Parathyroid adenoma (tissue), 2 donors: Measurements from ENCODE around the gene ENPP6.

ENCODE experiments used
- H2AFZ ChIP-seq: fragments of 300-600 bp; sonication (generic); one replicate; pipeline ENCODE4 v1.7.0; 2017; ENCODE audit warnings: antibody characterized with exemption, mild to moderate bottlenecking
- H3K27ac ChIP-seq: fragments of 300-600 bp; sonication (generic); one replicate; pipeline ENCODE4 v1.7.0; 2017
- H3K27me3 ChIP-seq: fragments of 300-600 bp; sonication (generic); one replicate; pipeline ENCODE4 v1.7.0; 2017; ENCODE audit warnings: low read length; ENCODE audit not compliant: control insufficient read depth, insufficient read depth
- H3K36me3 ChIP-seq: fragments of 300-600 bp; sonication (generic); one replicate; pipeline ENCODE4 v1.7.0; 2017; ENCODE audit warnings: low read length; ENCODE audit not compliant: control insufficient read depth, insufficient read depth
- H3K4me1 ChIP-seq: fragments of 300-600 bp; sonication (generic); one replicate; pipeline ENCODE4 v1.7.0; 2017; ENCODE audit warnings: control low read depth
- H3K4me2 ChIP-seq: fragments of 300-600 bp; sonication (generic); one replicate; pipeline ENCODE4 v1.7.0; 2017; ENCODE audit warnings: low read length
- H3K4me3 ChIP-seq: fragments of 300-600 bp; sonication (generic); one replicate; pipeline ENCODE4 v1.7.0; 2017; ENCODE audit warnings: low read depth, low read length
- H3K79me2 ChIP-seq: fragments of 300-600 bp; sonication (generic); one replicate; pipeline ENCODE4 v1.7.0; 2017; ENCODE audit warnings: control low read depth
- H3K9ac ChIP-seq: fragments of 300-600 bp; sonication (generic); one replicate; pipeline ENCODE4 v1.7.0; 2017; ENCODE audit warnings: mild to moderate bottlenecking
- H3K9me3 ChIP-seq: fragments of 300-600 bp; sonication (generic); one replicate; pipeline ENCODE4 v1.7.0; 2017; ENCODE audit warnings: low read length; ENCODE audit not compliant: control insufficient read depth
- TF ChIP-seq, protein P1 (sequence below): fragments of 300-600 bp; sonication (generic); IDR thresholded peaks from one replicate; pipeline ENCODE4 v1.7.0; 2017; ENCODE audit warnings: antibody characterized with exemption, mild to moderate bottlenecking
- donor health status: primary hyperparathyroidism.

Gene ENPP6

DNA sequence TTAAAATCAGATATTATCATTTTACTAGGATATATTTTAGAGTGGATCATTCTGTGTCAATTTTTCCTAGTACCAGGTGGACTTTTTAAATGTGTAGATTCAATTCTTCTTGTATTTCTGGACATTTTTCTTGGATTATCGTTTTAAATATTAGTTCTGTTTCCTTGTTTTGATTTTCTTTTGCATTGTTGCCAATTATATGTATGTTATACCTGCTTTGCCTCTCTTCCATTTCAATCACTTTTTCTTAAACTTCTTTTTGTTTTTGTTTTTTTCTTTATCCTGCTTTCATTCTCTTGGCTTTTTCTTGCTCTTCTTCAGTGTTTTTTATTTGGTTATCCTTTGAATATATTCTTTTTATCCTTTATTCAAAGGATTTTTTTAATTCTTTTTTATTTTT, 171.5 kb downstream of the ENPP6 start:
- H3K4me3 ChIP-seq, result no peak overlapping the region
- no peak overlapping the region for H2AFZ ChIP-seq
- H3K9ac ChIP-seq, result no peak overlapping the region
- no peaks in the 10 kb centered on the region for H3K4me1 ChIP-seq
- no peaks in the 10 kb centered on the region for H3K36me3 ChIP-seq
- H3K79me2 ChIP-seq, result no peaks in the 10 kb centered on the region
- H3K4me2 ChIP-seq, result no peak overlapping the region
- TF ChIP-seq, protein P1, sequence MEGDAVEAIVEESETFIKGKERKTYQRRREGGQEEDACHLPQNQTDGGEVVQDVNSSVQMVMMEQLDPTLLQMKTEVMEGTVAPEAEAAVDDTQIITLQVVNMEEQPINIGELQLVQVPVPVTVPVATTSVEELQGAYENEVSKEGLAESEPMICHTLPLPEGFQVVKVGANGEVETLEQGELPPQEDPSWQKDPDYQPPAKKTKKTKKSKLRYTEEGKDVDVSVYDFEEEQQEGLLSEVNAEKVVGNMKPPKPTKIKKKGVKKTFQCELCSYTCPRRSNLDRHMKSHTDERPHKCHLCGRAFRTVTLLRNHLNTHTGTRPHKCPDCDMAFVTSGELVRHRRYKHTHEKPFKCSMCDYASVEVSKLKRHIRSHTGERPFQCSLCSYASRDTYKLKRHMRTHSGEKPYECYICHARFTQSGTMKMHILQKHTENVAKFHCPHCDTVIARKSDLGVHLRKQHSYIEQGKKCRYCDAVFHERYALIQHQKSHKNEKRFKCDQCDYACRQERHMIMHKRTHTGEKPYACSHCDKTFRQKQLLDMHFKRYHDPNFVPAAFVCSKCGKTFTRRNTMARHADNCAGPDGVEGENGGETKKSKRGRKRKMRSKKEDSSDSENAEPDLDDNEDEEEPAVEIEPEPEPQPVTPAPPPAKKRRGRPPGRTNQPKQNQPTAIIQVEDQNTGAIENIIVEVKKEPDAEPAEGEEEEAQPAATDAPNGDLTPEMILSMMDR, result no peak
- peaks cover 5% of the 10 kb centered on the region for H3K9me3 ChIP-seq
- no peak overlapping the region for H3K27ac ChIP-seq
- no peaks in the 10 kb centered on the region for H3K27me3 ChIP-seq

DNA sequence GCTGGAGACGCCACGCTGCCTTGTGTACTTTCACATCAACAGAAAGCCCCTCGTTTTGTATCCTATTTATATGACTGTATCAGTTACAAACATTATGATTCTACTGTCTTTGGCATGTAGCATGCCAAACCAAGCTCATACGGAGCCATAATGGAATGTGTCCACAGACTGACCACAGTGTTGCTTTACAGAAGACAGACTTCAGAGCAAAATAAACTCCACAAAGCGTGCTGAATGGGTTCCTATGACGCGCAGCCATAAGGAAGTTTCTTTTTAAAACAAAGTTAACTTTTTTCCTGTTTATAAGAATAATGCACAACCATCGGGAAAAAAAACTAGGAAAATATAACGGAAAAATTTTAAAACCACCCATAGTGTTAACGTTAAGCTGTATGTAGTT, 176.5 kb downstream of the ENPP6 start:
- H3K4me3 ChIP-seq, result no peak overlapping the region
- no peak overlapping the region for H3K4me2 ChIP-seq
- TF ChIP-seq, protein P1, result no peak
- H3K36me3 ChIP-seq, result no peaks in the 10 kb centered on the region
- H3K4me1 ChIP-seq, result no peaks in the 10 kb centered on the region
- peaks cover 5% of the 10 kb centered on the region for H3K9me3 ChIP-seq
- no peak overlapping the region for H3K9ac ChIP-seq
- H3K27ac ChIP-seq, result no peak overlapping the region
- no peak overlapping the region for H2AFZ ChIP-seq
- no peaks in the 10 kb centered on the region for H3K27me3 ChIP-seq
- H3K79me2 ChIP-seq, result no peaks in the 10 kb centered on the region

DNA sequence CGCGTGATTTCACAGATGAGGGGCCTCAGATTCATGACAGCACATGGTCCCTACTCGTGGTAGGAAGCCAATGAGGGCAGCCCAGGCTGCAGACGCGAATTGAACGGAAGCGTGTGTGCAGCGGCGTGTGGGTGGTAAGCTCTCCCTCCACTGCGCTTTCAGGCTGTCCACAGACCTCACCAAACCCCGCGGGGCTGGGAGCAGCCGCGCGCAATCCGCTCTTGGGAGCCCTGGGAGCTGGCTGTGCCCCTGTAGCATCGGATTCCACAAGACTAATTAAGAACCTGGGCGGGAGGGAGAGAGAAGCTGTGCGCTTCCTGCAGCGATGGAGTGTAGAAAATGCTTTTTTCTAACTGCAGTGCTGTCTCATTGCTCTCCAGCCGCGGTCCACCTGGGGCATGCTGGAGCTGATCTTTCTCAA, 177.7 kb downstream of the ENPP6 start:
- TF ChIP-seq, protein P1, result no peak
- no peak overlapping the region for H3K4me3 ChIP-seq

More for the DNA sequence above, 177.7 kb downstream of the ENPP6 start:
- Histone ChIP-seq H3K9ac (no peak overlapping the region), H3K4me1 (no peaks in the 10 kb centered on the region), H2AFZ (no peak overlapping the region), H3K4me2 (no peak overlapping the region), H3K36me3 (no peaks in the 10 kb centered on the region), H3K27ac (no peak overlapping the region), H3K9me3 (no peaks in the 10 kb centered on the region), H3K79me2 (no peaks in the 10 kb centered on the region), H3K27me3 (no peaks in the 10 kb centered on the region)
